ENCODE measurements around the gene TNRC6C. TPM values are rescaled to one million over a fixed set of nuclear protein-coding genes. Genes with fewer than 3 reads are reported as not detected.

Gene TNRC6C
- total and polyA plus RNA-seq, 2 experiments from 2014 or later = 10.1 to 16.6 TPM

DNA sequence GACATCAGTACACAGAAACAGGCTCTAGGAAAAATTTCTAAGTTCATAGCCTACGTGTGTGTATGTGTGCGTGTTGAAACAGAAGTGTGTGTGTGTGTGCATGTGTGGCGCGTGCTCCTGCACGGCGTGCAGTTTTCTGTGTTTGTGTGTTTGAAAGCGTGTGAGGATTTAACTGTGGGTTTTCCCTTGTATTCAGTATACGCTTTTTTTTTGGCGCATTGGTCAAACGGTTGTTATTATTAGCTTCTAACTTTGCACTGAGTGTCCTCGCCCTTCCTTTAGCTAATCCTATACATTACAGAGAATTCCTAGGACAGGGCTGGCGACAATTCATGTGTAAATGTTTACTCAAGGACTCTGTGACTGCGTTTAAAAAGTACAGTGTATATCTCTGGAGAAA, 147.0 kb downstream of the TNRC6C start:
- no peaks in the 10 kb centered on the region for H3K9me2 ChIP-seq (ENCODE audit: insufficient read depth)
- H4K20me1 ChIP-seq (replicated peaks; ENCODE audit: insufficient read depth) = no peaks in the 10 kb centered on the region; the same call in 1 of the 2 replicates
- no peak for ATAC-seq
- H3K4me2 ChIP-seq = no peak overlapping the region
- H3K4me1 ChIP-seq (ENCODE audit: insufficient read depth) = peaks cover 11% of the 10 kb centered on the region
- H3K27ac ChIP-seq (ENCODE audit: low read depth) = no peak overlapping the region
- Mint-ChIP-seq H3K27ac (no peak overlapping the region), H3K9me3 (peaks cover 12% of the 10 kb centered on the region), H3K27me3 (ENCODE audit: insufficient read depth, low read depth, poor library complexity) (peaks cover 8% of the 10 kb centered on the region), H3K4me1 (peaks cover 3% of the 10 kb centered on the region; the same call in 2 of the 3 replicates), H3K4me3 (no peak overlapping the region), H3K36me3 (ENCODE audit: low read depth) (peaks cover 47% of the 10 kb centered on the region)
- H3K79me2 ChIP-seq (replicated peaks; ENCODE audit: insufficient read depth) = no peaks in the 10 kb centered on the region
- peaks cover 25% of the 10 kb centered on the region for H3K36me3 ChIP-seq (ENCODE audit: insufficient read depth)
- no peak for DNase-seq (ENCODE audit: low spot score)
- no peak overlapping the region for H3K4me3 ChIP-seq
- TF ChIP-seq REST (IDR thresholded peaks at IDR 0.05; ENCODE audit: unreplicated experiment) (no peak), CREB1 (CRISPR knock-in tag; IDR thresholded peaks at IDR 0.05; ENCODE audit: low read depth) (no peak), STAT1 (IDR thresholded peaks at IDR 0.05; ENCODE audit: unreplicated experiment) (no peak), POLR2AphosphoS5 (IDR thresholded peaks at IDR 0.05; ENCODE audit: low read depth) (no peak), EZH2phosphoT487 (IDR thresholded peaks at IDR 0.05; ENCODE audit: unreplicated experiment) (no peak), ZNF462 (CRISPR knock-in tag; IDR thresholded peaks at IDR 0.05) (no peak), NANOG (IDR thresholded peaks at IDR 0.05; ENCODE audit: borderline replicate concordance) (no peak), ZNF331 (CRISPR knock-in tag; IDR thresholded peaks at IDR 0.05; ENCODE audit: low read depth) (no peak), ZNF114 (CRISPR knock-in tag; IDR thresholded peaks at IDR 0.05) (no peak), JUNB (IDR thresholded peaks at IDR 0.05; ENCODE audit: unreplicated experiment) (no peak)
- TF ChIP-seq, protein P1, sequence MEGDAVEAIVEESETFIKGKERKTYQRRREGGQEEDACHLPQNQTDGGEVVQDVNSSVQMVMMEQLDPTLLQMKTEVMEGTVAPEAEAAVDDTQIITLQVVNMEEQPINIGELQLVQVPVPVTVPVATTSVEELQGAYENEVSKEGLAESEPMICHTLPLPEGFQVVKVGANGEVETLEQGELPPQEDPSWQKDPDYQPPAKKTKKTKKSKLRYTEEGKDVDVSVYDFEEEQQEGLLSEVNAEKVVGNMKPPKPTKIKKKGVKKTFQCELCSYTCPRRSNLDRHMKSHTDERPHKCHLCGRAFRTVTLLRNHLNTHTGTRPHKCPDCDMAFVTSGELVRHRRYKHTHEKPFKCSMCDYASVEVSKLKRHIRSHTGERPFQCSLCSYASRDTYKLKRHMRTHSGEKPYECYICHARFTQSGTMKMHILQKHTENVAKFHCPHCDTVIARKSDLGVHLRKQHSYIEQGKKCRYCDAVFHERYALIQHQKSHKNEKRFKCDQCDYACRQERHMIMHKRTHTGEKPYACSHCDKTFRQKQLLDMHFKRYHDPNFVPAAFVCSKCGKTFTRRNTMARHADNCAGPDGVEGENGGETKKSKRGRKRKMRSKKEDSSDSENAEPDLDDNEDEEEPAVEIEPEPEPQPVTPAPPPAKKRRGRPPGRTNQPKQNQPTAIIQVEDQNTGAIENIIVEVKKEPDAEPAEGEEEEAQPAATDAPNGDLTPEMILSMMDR (conservative IDR thresholded peaks at IDR 0.05; ENCODE audit: low read depth in 2 of 2) = no peak
- TF ChIP-seq, protein P2, sequence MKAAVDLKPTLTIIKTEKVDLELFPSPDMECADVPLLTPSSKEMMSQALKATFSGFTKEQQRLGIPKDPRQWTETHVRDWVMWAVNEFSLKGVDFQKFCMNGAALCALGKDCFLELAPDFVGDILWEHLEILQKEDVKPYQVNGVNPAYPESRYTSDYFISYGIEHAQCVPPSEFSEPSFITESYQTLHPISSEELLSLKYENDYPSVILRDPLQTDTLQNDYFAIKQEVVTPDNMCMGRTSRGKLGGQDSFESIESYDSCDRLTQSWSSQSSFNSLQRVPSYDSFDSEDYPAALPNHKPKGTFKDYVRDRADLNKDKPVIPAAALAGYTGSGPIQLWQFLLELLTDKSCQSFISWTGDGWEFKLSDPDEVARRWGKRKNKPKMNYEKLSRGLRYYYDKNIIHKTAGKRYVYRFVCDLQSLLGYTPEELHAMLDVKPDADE (IDR thresholded peaks at IDR 0.05) = no peak
- H2AFZ ChIP-seq = no peak overlapping the region
- H3K27me3 ChIP-seq (ENCODE audit: insufficient read depth) = no peaks in the 10 kb centered on the region
- H3F3A ChIP-seq (replicated peaks; ENCODE audit: low read depth) = no peaks in the 10 kb centered on the region

Measured in GM23338 (cell line).